GM19324 (cell line): ENCODE data around the gene RPS19.

Experiments
- ATAC-seq: cut with Tn5 transposase; IDR thresholded peaks from one replicate; pipeline ENCODE4 v1.9.1; 2021; ENCODE audit warnings: mild to moderate bottlenecking, moderate library complexity; ENCODE audit not compliant: unreplicated experiment, low FRiP score

Gene RPS19

GRCh38 chr19:41897181-41897580 lies 37.1 kb downstream of the RPS19 start:
- ATAC-seq, result no peak

DNA sequence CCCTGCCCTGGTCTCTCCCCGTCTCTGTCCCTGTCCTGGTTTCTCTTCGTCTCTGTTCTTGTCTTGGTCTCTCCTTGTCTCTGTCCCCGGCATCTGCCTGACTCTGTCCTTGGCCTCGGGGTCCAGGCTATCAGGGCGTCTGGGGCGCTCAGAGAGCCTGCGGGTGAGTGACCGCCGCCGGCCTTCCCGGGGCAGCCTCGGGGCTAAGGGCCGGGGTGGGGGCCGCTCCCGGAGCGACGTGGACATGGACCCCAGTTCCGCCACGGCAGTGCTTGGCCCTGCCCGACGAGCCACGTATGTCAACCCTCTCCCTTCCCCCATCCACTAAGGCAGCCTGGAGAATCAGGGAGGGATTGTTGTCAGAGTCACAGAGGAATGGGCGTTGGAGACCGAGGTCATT lies 37.8 kb downstream of the RPS19 start:
- no peak for ATAC-seq

- ATAC-seq, result no peak
Measured at GRCh38 chr19:41898235-41898634, 38.2 kb downstream of the RPS19 start.

DNA sequence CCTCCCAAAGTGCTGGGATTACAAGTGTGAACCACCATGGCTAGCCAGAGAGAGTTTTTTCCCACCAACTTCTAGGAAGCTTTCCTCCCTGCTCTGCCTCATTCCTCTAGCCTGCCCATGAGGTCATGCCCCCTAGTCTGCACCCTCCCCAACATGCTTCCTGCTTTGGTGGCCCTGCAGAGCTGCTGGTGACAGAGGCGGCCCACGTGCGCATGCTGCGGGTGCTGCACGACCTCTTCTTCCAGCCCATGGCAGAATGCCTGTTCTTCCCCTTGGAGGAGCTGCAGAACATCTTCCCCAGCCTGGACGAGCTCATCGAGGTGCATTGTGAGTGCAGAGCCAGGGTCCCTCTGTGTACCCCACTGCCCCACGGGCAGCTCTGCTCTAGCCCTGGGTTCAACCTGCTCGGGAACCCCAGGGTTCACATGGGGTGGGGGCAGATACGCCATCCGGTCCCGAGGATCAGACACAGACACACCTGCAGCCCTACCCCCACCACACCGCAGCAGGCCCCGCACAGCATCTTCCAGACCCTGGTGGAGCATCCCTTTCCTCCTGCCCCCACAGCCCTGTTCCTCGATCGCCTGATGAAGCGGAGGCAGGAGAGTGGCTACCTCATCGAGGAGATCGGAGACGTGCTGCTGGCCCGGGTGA lies 41.8 kb downstream of the RPS19 start:
- no peak for ATAC-seq

DNA sequence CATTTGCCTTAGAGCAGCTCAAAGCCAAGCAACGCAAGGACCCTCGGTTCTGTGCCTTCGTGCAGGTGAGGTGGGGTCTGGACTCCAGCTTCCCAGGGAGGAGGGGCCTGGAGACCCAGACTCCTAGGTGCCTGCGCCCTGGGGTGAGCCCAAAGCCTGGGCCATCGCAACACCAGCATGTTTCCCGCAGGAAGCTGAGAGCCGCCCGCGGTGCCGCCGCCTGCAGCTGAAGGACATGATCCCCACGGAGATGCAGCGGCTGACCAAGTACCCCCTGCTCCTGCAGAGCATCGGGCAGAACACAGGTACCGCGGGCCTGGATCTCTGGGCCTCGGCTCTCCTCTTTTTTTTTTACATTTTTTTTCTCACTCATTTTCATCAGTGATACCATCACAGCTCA lies 42.5 kb downstream of the RPS19 start:
- no peak for ATAC-seq

- ATAC-seq, result no peak
Measured at GRCh38 chr19:41903193-41903953, 43.3 kb downstream of the RPS19 start.

DNA sequence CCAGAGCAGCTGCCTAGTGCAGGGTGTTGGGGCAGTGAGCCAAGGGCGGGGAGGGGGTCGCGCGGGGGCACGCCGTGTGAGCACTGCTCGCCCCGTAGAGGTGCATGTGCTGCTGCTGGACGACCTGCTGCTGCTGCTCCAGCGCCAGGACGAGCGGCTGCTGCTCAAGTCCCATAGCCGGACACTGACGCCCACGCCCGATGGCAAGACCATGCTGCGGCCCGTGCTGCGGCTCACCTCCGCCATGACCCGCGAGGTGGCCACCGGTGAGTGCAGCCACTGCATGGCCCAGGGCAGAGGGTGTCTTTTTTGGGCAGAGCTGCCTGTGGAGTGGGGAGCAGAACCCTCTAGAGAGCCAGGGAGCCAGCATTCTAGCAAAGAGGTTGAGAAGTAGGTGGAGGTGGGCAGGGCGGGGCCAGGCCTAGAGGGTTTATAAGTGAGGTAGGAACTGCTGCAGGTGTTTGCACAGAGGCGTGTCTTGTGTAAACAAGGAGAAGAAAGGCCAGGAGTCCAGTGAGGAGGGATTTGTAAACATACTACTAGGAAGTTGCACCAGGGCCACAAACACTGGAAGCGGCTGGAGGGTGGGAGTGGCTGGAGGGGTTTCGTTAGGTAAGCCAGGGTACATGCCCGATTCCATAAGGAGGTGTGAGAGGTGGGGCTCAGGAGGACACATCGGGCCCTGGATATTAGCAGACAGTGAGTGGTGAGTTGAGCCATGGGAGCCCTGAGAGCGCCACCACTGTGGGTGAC lies 44.2 kb downstream of the RPS19 start:
- no peak for ATAC-seq

DNA sequence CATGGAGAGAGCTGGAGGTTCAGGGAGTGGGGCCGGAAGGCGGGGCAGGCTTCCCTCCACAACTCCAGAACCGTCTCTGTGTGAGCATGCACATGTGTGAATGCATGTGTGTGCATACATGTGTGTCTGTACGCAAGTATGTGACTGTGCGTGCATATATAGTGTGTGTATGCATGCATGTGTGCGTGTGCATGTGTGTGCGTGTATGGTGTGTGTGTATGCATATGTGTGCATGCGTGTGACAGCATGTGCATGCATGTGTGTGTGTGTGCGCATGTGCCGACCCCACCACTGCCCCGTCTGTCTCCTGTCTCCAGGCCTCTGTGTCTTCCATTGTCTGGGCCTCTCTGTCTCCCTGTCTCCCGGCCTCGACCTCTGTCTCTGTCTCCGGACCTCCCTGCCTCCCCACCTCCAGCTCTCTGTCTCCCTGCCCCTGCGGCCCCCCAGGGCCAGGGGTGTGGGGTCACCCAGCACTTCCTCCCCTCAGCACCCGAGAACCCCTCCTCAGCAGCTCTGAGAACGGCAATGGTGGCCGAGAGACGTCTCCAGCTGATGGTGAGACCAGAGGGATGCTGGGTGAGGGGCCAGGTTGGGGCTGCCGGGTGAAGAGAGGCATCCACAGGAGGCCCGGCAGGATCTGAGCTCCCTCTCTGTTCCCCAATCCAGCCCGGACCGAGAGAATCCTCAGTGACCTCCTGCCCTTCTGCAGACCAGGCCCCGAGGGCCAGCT lies 45.4 kb downstream of the RPS19 start:
- ATAC-seq, result no peak

DNA sequence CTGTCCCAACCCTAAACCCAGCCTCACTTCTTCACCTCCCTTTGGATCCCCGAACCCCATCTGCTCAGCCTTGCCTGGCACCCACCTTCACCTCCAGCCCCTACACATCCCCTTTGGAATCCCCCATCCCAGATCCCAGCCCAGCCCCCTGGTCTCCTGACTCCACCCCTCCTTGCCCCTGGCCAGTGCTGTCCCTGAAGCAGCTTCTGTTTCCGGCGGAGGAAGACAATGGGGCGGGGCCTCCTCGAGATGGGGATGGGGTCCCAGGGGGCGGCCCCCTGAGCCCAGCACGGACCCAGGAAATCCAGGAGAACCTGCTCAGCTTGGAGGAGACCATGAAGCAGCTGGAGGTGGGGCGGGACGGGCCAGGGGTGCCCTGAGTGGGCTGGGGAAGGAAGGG lies 46.2 kb downstream of the RPS19 start:
- no peak for ATAC-seq

DNA sequence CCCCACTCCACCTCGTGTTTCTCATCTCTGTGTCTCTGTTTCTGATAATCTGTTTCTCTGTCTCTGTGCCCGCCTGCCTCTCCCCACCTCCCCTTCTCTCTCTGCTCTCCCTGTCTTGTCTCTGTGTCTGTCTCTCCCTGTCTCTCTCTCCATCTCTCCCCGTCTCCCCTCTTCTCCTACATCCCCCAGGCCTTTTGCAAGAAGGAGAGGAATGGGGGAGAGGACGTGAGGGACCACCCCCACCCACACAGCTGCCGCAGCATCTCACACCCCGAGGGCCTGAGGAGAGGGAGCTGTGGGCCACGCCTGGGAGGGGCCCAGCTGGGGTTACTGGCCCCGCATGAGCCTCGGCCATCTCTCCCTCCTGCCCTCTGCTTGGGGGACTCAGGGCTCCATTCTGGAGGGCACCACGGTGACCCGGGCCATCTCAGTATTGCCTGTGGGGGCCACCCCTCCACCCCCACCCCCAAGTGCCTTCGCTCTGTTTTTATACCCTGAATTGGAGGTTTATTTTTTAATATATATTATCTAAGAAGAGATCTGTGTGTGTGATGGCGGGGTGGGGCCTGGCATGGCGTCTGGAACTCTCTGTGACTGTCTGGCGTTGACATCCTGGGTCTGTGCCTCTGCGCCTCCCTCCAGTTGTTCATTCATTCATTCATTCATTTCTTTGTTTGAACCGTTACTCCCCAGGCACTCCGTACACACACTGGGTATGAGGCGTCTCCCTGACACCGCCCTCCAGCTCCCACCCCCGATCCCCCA lies 47.0 kb downstream of the RPS19 start:
- no peak for ATAC-seq

DNA sequence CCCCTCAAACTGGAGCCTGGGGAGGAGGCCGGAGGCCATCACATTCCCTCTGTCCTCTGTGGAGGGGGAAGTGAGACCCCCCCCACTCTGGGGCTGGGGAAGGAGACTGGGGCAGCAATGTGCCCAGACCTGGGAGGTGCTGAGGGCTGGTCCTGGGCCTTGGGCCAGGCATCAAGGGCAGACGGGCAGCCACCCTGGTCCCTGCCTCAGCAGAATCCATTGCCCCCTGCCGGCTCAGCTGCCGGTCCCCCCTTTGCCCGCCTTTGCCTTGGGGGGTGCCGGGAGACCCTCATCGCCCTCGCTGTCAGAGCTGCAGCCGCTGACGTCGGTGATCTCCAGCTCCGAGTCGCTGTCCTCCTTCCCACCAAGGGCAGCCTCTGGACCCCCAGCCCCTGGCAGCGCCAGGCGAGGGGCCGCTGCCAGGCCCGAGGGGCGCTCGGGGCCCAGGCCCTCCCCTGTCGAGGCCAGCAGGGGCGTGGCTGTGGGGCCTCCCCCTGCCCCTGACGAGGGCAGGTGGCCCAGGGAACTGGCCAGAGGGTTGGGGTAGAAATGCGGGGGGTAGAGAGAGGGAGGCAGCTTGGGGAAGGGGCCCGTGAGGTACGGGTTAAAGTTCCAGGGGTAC lies 48.0 kb downstream of the RPS19 start:
- ATAC-seq, result no peak

GRCh38 chr19:41908724-41909464 lies 48.8 kb downstream of the RPS19 start:
- ATAC-seq, result no peak

DNA sequence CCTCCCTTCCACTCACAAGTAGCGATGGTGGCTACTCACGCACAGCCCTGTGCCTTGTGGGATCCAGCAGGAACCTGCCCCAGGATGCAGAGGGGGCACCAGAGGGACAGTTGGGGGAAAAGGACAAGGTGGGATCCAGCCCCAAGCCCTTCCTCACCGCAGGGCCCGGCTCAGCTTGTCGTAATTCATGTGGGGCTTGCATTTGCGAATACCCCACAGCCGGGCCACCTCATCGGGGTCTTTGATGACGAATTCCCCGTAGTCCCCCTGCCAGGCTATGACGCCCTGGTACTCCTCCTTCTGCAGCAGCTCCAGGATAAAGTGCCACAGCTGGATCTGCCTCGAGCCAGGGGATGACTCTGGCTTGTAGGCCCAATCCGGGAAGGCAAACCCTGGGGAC lies 49.7 kb downstream of the RPS19 start:
- no peak for ATAC-seq

DNA sequence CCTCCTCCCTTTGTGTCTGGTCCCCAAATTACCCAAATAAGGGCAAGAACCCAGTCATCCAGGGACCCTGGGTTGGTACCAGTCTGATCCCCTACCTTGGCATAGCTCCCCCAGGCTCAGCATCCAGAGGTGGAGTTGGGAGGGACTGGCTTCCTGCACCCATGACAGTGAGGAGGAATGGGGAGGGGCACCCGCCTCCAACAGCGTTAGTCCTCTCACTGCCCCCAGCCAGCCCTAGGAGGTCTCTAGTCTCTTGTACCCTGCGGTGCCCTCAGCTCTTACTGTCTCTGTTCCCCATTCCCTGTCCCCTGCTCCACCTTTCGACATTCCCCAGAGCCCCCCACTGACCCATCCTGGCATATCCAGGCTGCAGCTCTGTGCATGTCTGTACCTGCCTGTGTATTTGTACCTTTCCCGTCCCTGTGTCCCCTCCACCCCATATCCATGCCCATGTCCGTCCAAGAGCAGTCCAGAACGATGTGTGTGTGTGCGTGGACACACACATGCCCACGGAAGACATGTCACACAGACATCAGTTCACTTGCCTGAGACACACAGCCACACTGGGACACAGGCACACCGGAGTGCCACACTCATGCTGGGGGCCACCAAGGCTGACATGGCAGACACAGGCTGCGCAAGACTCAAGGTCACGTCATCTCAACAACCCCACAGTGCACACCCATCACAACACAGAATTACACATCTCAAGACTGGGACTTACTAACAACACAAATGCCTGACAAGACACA lies 50.4 kb downstream of the RPS19 start:
- no peak for ATAC-seq

DNA sequence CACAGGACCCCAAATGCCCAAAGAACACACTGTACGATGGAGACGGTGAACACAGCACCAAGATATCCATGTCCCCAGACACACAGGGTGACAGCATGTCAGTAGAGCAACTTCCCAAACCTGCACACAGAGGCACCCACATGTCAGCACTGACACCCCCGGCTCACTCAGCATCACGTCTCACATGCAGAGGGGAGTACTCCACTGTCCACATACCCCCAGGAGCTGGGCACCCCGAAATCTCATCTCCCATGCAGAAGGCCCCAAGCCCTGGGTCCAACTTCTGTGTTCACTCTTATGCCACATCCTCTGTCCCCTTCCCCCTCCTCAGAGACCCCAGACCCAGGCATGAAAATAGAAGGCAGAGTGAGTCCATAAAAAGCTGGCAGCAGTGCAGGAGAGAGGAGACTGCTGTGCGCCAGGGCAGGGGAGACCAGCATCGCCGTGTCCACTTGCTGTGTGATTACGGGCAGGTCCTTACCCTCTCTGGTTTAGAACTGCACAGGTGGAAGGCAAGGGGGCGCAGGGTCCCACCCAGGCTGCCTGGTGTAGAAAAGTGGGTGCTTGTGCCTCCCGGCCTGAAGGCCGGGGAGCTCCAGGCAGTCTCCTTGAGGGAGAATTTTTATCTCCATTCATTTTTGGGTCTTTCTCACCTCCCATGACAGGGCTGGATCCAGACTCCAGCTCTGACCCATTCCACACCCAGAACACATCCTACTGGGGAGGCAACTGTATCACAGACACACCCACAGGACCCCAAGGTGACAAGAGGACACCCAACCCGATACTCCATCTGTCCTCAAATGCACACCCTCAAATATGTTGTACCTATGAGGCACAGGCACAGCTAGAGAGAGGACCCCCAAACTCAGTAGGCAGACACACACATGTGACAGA lies 51.2 kb downstream of the RPS19 start:
- ATAC-seq, result no peak

DNA sequence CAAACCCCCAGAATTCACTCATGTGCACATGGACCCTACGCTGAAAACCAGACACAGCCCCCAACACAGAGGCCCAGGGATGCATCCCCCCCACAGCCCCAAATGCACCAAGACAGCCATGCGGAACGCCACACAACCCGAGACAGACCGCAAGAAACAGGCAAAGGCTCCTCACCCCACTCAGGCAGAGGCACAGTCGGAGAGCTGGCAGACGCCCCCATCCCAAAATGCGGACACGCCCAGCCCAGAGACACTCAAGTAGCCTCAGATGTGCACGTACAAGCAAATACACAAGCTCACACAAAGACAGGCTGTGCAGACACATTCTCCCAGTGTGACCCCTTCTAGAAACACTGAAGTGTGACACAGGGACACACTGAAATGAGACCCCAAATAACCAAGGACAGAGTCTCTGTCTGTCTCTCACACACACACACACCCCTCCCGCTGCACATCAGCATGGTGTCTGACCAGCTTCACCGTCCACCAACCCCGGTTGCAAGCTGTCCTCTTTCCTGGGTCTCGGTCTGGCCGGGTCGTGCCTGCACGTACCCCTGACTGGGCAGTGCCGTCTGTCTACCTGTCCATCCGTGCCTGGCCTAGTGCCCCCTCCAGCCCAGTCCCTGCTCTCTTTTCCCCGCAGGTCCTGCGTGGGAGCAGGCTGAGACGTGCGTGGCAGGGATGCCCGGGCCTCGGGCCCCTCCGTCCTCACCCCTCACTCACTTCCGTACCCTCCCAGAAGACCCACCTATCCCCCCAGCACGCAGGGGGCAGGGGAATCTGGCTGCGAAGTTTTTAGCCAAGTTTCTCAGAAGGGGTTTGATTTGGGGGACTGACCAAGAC lies 52.1 kb downstream of the RPS19 start:
- ATAC-seq, result no peak
